Mucosa of descending colon (tissue), 3 donors: ENCODE results near the gene FLVCR2. TPM values are rescaled to one million over a fixed set of nuclear protein-coding genes. Genes with fewer than 3 reads are reported as not detected.

Experiments
- ATAC-seq: fragments of 200-7000 bp; cut with Tn5 transposase; one replicate; pipeline ENCODE4 v1.9.1; 2020; ENCODE audit warnings: mild to moderate bottlenecking, moderate library complexity
- DNase-seq, 3 donors: peaks; one replicate each; pipeline ENCODE4 v3.0.0-alpha.2; 2020
- H3K36me3 ChIP-seq: fragments of 200-600 bp; one replicate; pipeline ENCODE4 v1.8.0; 2021; ENCODE audit warnings: low read depth, mild to moderate bottlenecking
- H3K4me1 ChIP-seq: fragments of 200-600 bp; one replicate; pipeline ENCODE4 v1.8.0; 2021; ENCODE audit warnings: low read depth, mild to moderate bottlenecking
- H3K4me3 ChIP-seq: fragments of 200-600 bp; one replicate; pipeline ENCODE4 v1.8.0; 2021; ENCODE audit warnings: mild to moderate bottlenecking
- H3K9me3 ChIP-seq: fragments of 200-600 bp; one replicate; pipeline ENCODE4 v1.8.0; 2021; ENCODE audit warnings: mild to moderate bottlenecking
- CTCF ChIP-seq: fragments of 200-600 bp; IDR thresholded peaks from one replicate; pipeline ENCODE4 v1.8.0; 2022; ENCODE audit warnings: antibody characterized with exemption, mild to moderate bottlenecking
- intact Hi-C, 2 donors: fragments of 100-400 bp; cut with DNase I in 1 of 2; cut with micrococcal nuclease in 1 of 2; formaldehyde crosslinking; loops; one replicate each; pipeline versions ENCODE4 v1.11.0 to v1.11.1; 2022; cut with DNase I, micrococcal nuclease
- total RNA-seq, 3 donors: library from RNA; stranded (reverse); fragmentation: NEBNext Ultra II Directional in 2 of 3; extraction: Animal tissue kit (Norgen Biotek cat#: 25700) in 2 of 3; gene quantifications; one replicate each; pipeline versions ENCODE4 v1.2.1 to v1.2.4, GENCODE V29; 2021 to 2023
- donor health status: DM: no; HTN: no; CAD: no; lungs with moderate emphysema.
- donor health status: DM: no; HTN: no; CAD: no.
- donor health status: DM: no; HTN: yes; CAD: no.

Gene FLVCR2
- total RNA-seq, 3 donors from 2014 or later, result 19.2 to 37.5 (median 35.3) TPM

- TF ChIP-seq CTCF, result no peak
- H3K4me3 ChIP-seq, result no peak overlapping the region
- intact Hi-C loops, result no loop called here
- DNase-seq (no peak), ATAC-seq (no peak)
- H3K9me3 ChIP-seq, result no peaks in the 10 kb centered on the region
- no peaks in the 10 kb centered on the region for H3K36me3 ChIP-seq
- no peaks in the 10 kb centered on the region for H3K4me1 ChIP-seq
These were observed 52.5 kb downstream of the FLVCR2 start for GRCh38 chr14:75630695-75631452.

- H3K36me3 ChIP-seq, result no peaks in the 10 kb centered on the region
- H3K9me3 ChIP-seq, result no peaks in the 10 kb centered on the region
- DNase-seq (no peak), ATAC-seq (no peak)
- no peak for TF ChIP-seq CTCF
- no peak overlapping the region for H3K4me3 ChIP-seq
- intact Hi-C loops, result no loop called here
- no peaks in the 10 kb centered on the region for H3K4me1 ChIP-seq
These were observed 53.0 kb downstream of the FLVCR2 start for GRCh38 chr14:75631453-75631831.

GRCh38 chr14:75634848-75635247, 56.4 kb downstream of the FLVCR2 start:
- Histone ChIP-seq H3K9me3 (no peaks in the 10 kb centered on the region), H3K4me1 (no peaks in the 10 kb centered on the region), H3K36me3 (no peaks in the 10 kb centered on the region), H3K4me3 (no peak overlapping the region)
- intact Hi-C loops, result no loop called here
- DNase-seq (no peak), ATAC-seq (no peak)
- TF ChIP-seq CTCF, result no peak

- DNase-seq (no peak), ATAC-seq (no peak)
- H3K4me3 ChIP-seq, result no peak overlapping the region
These were observed 57.8 kb downstream of the FLVCR2 start for GRCh38 chr14:75636100-75636692.

GRCh38 chr14:75640876-75641275, 62.5 kb downstream of the FLVCR2 start:
- no peaks in the 10 kb centered on the region for H3K9me3 ChIP-seq
- TF ChIP-seq CTCF, result no peak
- ATAC-seq (no peak), DNase-seq (no peak)
- H3K4me3 ChIP-seq, result no peak overlapping the region
- no peaks in the 10 kb centered on the region for H3K4me1 ChIP-seq
- intact Hi-C loops, result no loop called here
- H3K36me3 ChIP-seq, result no peaks in the 10 kb centered on the region

More at GRCh38 chr14:75636100-75636692, 57.8 kb downstream of the FLVCR2 start:
- no peaks in the 10 kb centered on the region for H3K4me1 ChIP-seq
- H3K36me3 ChIP-seq, result no peaks in the 10 kb centered on the region
- no peak for TF ChIP-seq CTCF
- intact Hi-C loops, result no loop called here
- no peaks in the 10 kb centered on the region for H3K9me3 ChIP-seq
